ENCODE results near the gene KIAA1328.

DNA sequence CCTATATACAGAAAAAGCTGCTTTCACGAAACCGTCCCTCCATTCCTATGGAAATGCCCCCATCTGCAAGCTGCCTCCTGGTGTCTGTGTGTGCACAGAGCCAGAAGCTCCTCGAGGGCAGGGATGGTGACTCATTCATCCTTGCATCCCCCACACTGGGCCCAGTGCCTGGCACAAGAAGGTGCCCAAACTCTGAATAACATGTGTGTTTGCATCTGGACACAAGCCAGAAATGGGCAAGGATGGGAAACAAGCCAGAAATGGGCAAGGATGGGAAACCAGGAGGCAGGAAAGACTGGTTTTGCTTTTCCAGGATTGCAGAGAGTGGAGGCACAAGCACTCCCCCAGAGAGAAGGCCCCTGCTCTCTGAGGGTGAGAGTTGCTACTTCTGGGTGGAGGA lies 422.8 kb downstream of the KIAA1328 start:
- TF ChIP-seq, protein P1, sequence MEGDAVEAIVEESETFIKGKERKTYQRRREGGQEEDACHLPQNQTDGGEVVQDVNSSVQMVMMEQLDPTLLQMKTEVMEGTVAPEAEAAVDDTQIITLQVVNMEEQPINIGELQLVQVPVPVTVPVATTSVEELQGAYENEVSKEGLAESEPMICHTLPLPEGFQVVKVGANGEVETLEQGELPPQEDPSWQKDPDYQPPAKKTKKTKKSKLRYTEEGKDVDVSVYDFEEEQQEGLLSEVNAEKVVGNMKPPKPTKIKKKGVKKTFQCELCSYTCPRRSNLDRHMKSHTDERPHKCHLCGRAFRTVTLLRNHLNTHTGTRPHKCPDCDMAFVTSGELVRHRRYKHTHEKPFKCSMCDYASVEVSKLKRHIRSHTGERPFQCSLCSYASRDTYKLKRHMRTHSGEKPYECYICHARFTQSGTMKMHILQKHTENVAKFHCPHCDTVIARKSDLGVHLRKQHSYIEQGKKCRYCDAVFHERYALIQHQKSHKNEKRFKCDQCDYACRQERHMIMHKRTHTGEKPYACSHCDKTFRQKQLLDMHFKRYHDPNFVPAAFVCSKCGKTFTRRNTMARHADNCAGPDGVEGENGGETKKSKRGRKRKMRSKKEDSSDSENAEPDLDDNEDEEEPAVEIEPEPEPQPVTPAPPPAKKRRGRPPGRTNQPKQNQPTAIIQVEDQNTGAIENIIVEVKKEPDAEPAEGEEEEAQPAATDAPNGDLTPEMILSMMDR (IDR thresholded peaks at IDR 0.05) = no peak
- TF ChIP-seq POLR2A (IDR thresholded peaks at IDR 0.05) = no peak
